H1 (cell line): ENCODE results near the gene SH3RF3. TPM values are rescaled to one million over a fixed set of nuclear protein-coding genes. Genes with fewer than 3 reads are reported as not detected.
A peak's percentile ranks its signal among the peaks of the same experiment; 100 is the strongest.

Experiments
- CTCF ChIA-PET: fragments of 300-600 bp; sonication (Branson Sonifier 250); formaldehyde crosslinking; loops from one replicate; lab custom pipeline; 2021; ENCODE audit not compliant: partially characterized antibody; lab: Charles Lee
- POLR2A ChIA-PET: fragments of 300-600 bp; sonication (Branson Sonifier 250); formaldehyde crosslinking; loops from one replicate; lab custom pipeline; 2021; ENCODE audit warnings: inconsistent platforms; ENCODE audit not compliant: partially characterized antibody; lab: Charles Lee
- DNase-seq, 2 experiments: peaks; one replicate each; pipeline versions ENCODE4 v3.0.0 to v3.0.0-alpha.2; 2010 to 2022; ENCODE audit warnings: low spot score in 2 of 2, low read depth in 1 of 2, mixed read lengths in 1 of 2
- FAIRE-seq: peaks from 2 replicates; lab custom pipeline; 2011; peaks lifted over from hg19 to GRCh38; lab: Jason Lieb, UNC
- H2AFZ ChIP-seq: 2 replicates; pipeline ENCODE4 v1.8.1; 2012; ENCODE audit warnings: low read length, inconsistent platforms
- H2AK5ac ChIP-seq: 2 replicates; pipeline ENCODE4 v1.6.1; 2013; ENCODE audit warnings: low read depth, low read length
- H2BK120ac ChIP-seq: replicated peaks from 2 replicates; pipeline ENCODE3; 2013; ENCODE audit warnings: low read depth, low read length, inconsistent platforms
- H2BK12ac ChIP-seq: 2 replicates; pipeline ENCODE4 v1.6.1; 2013; ENCODE audit warnings: low read depth, low read length
- H2BK15ac ChIP-seq: 2 replicates; pipeline ENCODE4 v1.6.1; 2013; ENCODE audit warnings: low read length
- H2BK20ac ChIP-seq: 2 replicates; pipeline ENCODE4 v1.6.1; 2013; ENCODE audit warnings: low read length
- H2BK5ac ChIP-seq: 2 replicates; pipeline ENCODE4 v1.6.1; 2013; ENCODE audit warnings: low read depth, low read length
- H3K14ac ChIP-seq: 2 replicates; pipeline ENCODE4 v1.6.1; 2013; ENCODE audit warnings: inconsistent platforms; ENCODE audit not compliant: insufficient read length
- H3K18ac ChIP-seq: 2 replicates; pipeline ENCODE4 v1.6.1; 2013; ENCODE audit warnings: low read length; ENCODE audit errors: extremely low read depth
- H3K23ac ChIP-seq: 2 replicates; pipeline ENCODE4 v1.6.1; 2013; ENCODE audit warnings: inconsistent platforms; ENCODE audit not compliant: insufficient read length
- H3K23me2 ChIP-seq: 2 replicates; pipeline ENCODE4 v1.6.1; 2013; ENCODE audit warnings: low read depth, low read length
- H3K27ac ChIP-seq: 2 replicates; pipeline ENCODE4 v1.6.1; 2011; ENCODE audit warnings: low read depth, low read length, inconsistent platforms
- H3K27me3 ChIP-seq, 4 experiments: replicated peaks in 1 of 4; 1 replicate in 1 of 4; 2 replicates in 3 of 4; pipeline versions ENCODE4 v1.6.1 to v1.8.1; 2011 to 2013; ENCODE audit warnings: low read length in 3 of 4, mild to moderate bottlenecking in 3 of 4, inconsistent platforms in 2 of 4, mixed read lengths in 2 of 4, moderate library complexity in 1 of 4; ENCODE audit not compliant: control insufficient read depth in 3 of 4, insufficient read depth in 3 of 4; ENCODE audit errors: extremely low read depth in 1 of 4
- H3K36me3 ChIP-seq, 4 experiments: 2 replicates each; pipeline versions ENCODE4 v1.6.1 to v1.8.1; 2011 to 2013; ENCODE audit warnings: mild to moderate bottlenecking in 4 of 4, low read length in 3 of 4, moderate library complexity in 2 of 4, control low read depth in 1 of 4, inconsistent platforms in 1 of 4; ENCODE audit not compliant: insufficient read depth in 4 of 4, control insufficient read depth in 2 of 4
- H3K4ac ChIP-seq: replicated peaks from 2 replicates; pipeline ENCODE3; 2013; ENCODE audit warnings: low read length, low read depth, mixed read lengths, inconsistent platforms; ENCODE audit not compliant: insufficient read length
- H3K4me1 ChIP-seq, 4 experiments: replicated peaks in 1 of 4; 1 replicate in 1 of 4; 2 replicates in 3 of 4; pipeline versions ENCODE4 v1.6.1 to v1.8.1; 2011 to 2013; ENCODE audit warnings: low read length in 3 of 4, inconsistent platforms in 2 of 4, mixed read lengths in 1 of 4; ENCODE audit not compliant: insufficient read depth in 4 of 4, control insufficient read depth in 3 of 4
- H3K4me2 ChIP-seq, 2 experiments: 2 replicates each; pipeline versions ENCODE4 v1.6.1 to v1.8.1; 2011 to 2013; ENCODE audit warnings: low read depth in 2 of 2, low read length in 2 of 2, control low read depth in 1 of 2, inconsistent platforms in 1 of 2, mild to moderate bottlenecking in 1 of 2; ENCODE audit not compliant: insufficient read depth in 1 of 2
- H3K4me3 ChIP-seq, 4 experiments: fragments of 200-600, 300-600 bp in 1 of 4; sonication (generic), shearing (Covaris generic), sonication (Bioruptor Twin) in 1 of 4; 2 replicates each; pipeline versions ENCODE4 v1.5.1 to v1.8.1; 2011 to 2016; ENCODE audit warnings: low read length in 4 of 4, low read depth in 3 of 4, control low read depth in 2 of 4, inconsistent platforms in 2 of 4, mild to moderate bottlenecking in 2 of 4, mixed read lengths in 1 of 4, moderate library complexity in 1 of 4; ENCODE audit not compliant: insufficient read depth in 2 of 4; ENCODE audit errors: extremely low read depth in 1 of 4
- H3K56ac ChIP-seq: replicated peaks from 2 replicates; pipeline ENCODE3; 2013; ENCODE audit warnings: low read depth, mild to moderate bottlenecking, mixed read lengths, low read length, inconsistent platforms; ENCODE audit not compliant: insufficient read length
- H3K79me1 ChIP-seq: 2 replicates; pipeline ENCODE4 v1.6.1; 2013; ENCODE audit warnings: low read depth, low read length, control low read depth
- H3K79me2 ChIP-seq, 2 experiments: 2 replicates each; pipeline versions ENCODE4 v1.6.1 to v1.8.1; 2012 to 2013; ENCODE audit warnings: low read length in 2 of 2, mild to moderate bottlenecking in 2 of 2, inconsistent platforms in 1 of 2; ENCODE audit not compliant: insufficient read depth in 2 of 2, control insufficient read depth in 1 of 2
- H3K9ac ChIP-seq, 4 experiments: replicated peaks in 1 of 4; 1 replicate in 1 of 4; 2 replicates in 3 of 4; pipeline versions ENCODE4 v1.6.1 to v1.8.1; 2011 to 2013; ENCODE audit warnings: low read depth in 3 of 4, low read length in 3 of 4, control low read depth in 2 of 4, mild to moderate bottlenecking in 2 of 4, moderate library complexity in 2 of 4, inconsistent platforms in 1 of 4; ENCODE audit errors: extremely low read depth in 1 of 4
- H3K9me3 ChIP-seq, 2 experiments: 2 replicates each; pipeline versions ENCODE4 v1.6.1 to v1.8.1; 2012 to 2013; ENCODE audit warnings: mild to moderate bottlenecking in 2 of 2, moderate library complexity in 2 of 2, control low read depth in 1 of 2, inconsistent platforms in 1 of 2, low read depth in 1 of 2, low read length in 1 of 2, mixed read lengths in 1 of 2; ENCODE audit not compliant: insufficient read depth in 2 of 2
- H4K20me1 ChIP-seq, 2 experiments: replicated peaks in 1 of 2; 2 replicates each; pipeline versions ENCODE3 to v1.8.1; 2011 to 2013; ENCODE audit warnings: inconsistent platforms in 2 of 2, low read length in 2 of 2, mild to moderate bottlenecking in 1 of 2; ENCODE audit not compliant: insufficient read depth in 2 of 2, control insufficient read depth in 1 of 2
- H4K5ac ChIP-seq: 2 replicates; pipeline ENCODE4 v1.6.1; 2013; ENCODE audit warnings: low read length, low read depth, mixed read lengths, inconsistent platforms; ENCODE audit not compliant: insufficient read length
- H4K8ac ChIP-seq: 2 replicates; pipeline ENCODE4 v1.8.0; 2013; ENCODE audit warnings: mild to moderate bottlenecking, moderate library complexity, low read length, inconsistent platforms; ENCODE audit not compliant: insufficient read depth; ENCODE audit errors: extremely low read depth
- H4K91ac ChIP-seq: replicated peaks from 2 replicates; pipeline ENCODE3; 2013; ENCODE audit warnings: low read length, mixed read lengths, inconsistent platforms; ENCODE audit not compliant: insufficient read length
- BCL11A ChIP-seq, 2 experiments: IDR thresholded peaks; one replicate each; pipeline ENCODE4 v1.6.1; 2011; ENCODE audit warnings: low read depth in 2 of 2, low read length in 2 of 2, mild to moderate bottlenecking in 2 of 2
- EP300 ChIP-seq, 2 experiments: IDR thresholded peaks; 1 replicate in 1 of 2; 2 replicates in 1 of 2; pipeline ENCODE4 v1.6.1; 2011 to 2012; ENCODE audit warnings: low read depth in 2 of 2, low read length in 2 of 2, mild to moderate bottlenecking in 2 of 2, borderline replicate concordance in 1 of 2, inconsistent platforms in 1 of 2, moderate library complexity in 1 of 2
- GTF2F1 ChIP-seq: IDR thresholded peaks from 2 replicates; pipeline ENCODE4 v1.6.1; 2012; ENCODE audit warnings: low read depth, low read length, improper control_type of control experiment, borderline replicate concordance
- HDAC6 ChIP-seq: IDR thresholded peaks from one replicate; pipeline ENCODE4 v1.7.1; 2012; ENCODE audit warnings: low read depth, mild to moderate bottlenecking, inconsistent platforms, low read length, moderate library complexity
- KDM1A ChIP-seq: fragments of 200-600, 300-600 bp; sonication (generic); IDR thresholded peaks from 2 replicates; pipeline ENCODE4 v1.7.1; 2016; ENCODE audit warnings: mild to moderate bottlenecking, low read length, borderline replicate concordance
- RFX5 ChIP-seq: IDR thresholded peaks from 2 replicates; pipeline ENCODE4 v1.6.1; 2011; ENCODE audit warnings: low read depth, low read length, improper control_type of control experiment, borderline replicate concordance
- SAP30 ChIP-seq: fragments of 300-600 bp; sonication (generic); IDR thresholded peaks from 2 replicates; pipeline ENCODE4 v1.7.1; 2012; ENCODE audit warnings: low read length, moderate library complexity, mild to moderate bottlenecking, inconsistent platforms; ENCODE audit not compliant: insufficient read depth, insufficient replicate concordance
- SP4 ChIP-seq: IDR thresholded peaks from 2 replicates; pipeline ENCODE4 v1.6.1; 2012; ENCODE audit warnings: low read length, inconsistent platforms
- TEAD4 ChIP-seq: IDR thresholded peaks from 2 replicates; pipeline ENCODE4 v1.6.1; 2012; ENCODE audit warnings: low read depth, low read length, inconsistent platforms, mixed read lengths
- WGBS, 2 experiments: shearing (Covaris generic) in 1 of 2; methylation state at CpG; one replicate each; pipeline versions ENCODE4 v1.1.6 to v1.1.7; 2013 to 2015; ENCODE audit warnings: low lambda C conversion rate in 2 of 2, mixed read lengths in 2 of 2, inconsistent platforms in 1 of 2, low coverage in 1 of 2, missing lambda C conversion rate in 1 of 2; ENCODE audit not compliant: insufficient replicate concordance in 2 of 2, insufficient coverage in 1 of 2, insufficient read length in 1 of 2; ENCODE audit errors: extremely low coverage in 1 of 2, missing lambda C conversion rate in 1 of 2; 5-methylcytosine and 5-hydroxymethylcytosine counted together
- polyA plus RNA-seq, 7 experiments: library from polyadenylated mRNA; depleted of rRNA in 3 of 7; stranded (reverse) in 5 of 7; unstranded in 2 of 7; fragments of >200 nt in 5 of 7; fragments of 200-250 nt in 2 of 7; gene quantifications; 1 replicate in 5 of 7; 2 replicates in 1 of 7; 4 replicates in 1 of 7; pipeline versions ENCODE4 v1.2.1 to v1.2.3, GENCODE V29; 2011 to 2013; ENCODE audit warnings: missing spikeins in 2 of 7, mixed read lengths in 2 of 7
- total RNA-seq: library from RNA; stranded (reverse); fragmentation: NEBNext Ultra II Directional; extraction: Animal tissue kit (Norgen Biotek cat#: 25700); gene quantifications from 2 replicates; pipeline ENCODE4 v1.2.1, GENCODE V29; 2021

SH3RF3 gene
- total and polyA plus RNA-seq, 2 of the 8 experiments (the other 6 are each of a cell fraction or from before 2014, with no cell fraction given): 0.11 to 0.65 TPM

- H3K56ac ChIP-seq: no peak overlapping the region
- POLR2A ChIA-PET: no interaction called here
Observed at GRCh38 chr2:109242210-109242653, 113.2 kb downstream of the SH3RF3 start.

More at GRCh38 chr2:109242210-109242653, 113.2 kb downstream of the SH3RF3 start:
- no peak for FAIRE-seq
- CTCF ChIA-PET: interaction anchor here (3.9 to 4.2 kb wide), 2 partner anchors 18 kb away, joined by 11 to 15 read pairs; no protein-coding TSS in a partner anchor
- no peaks in the 10 kb centered on the region for H3K36me3 ChIP-seq
- H2AFZ ChIP-seq: no peak overlapping the region
- H3K14ac ChIP-seq: no peak overlapping the region
- no peak overlapping the region for H3K27ac ChIP-seq
- peak overlapping the region; percentile 38; the same call in 1 of the 2 replicates for H4K8ac ChIP-seq
- H3K79me1 ChIP-seq: no peaks in the 10 kb centered on the region
- TF ChIP-seq RFX5 (no peak), HDAC6 (no peak), TEAD4 (no peak), SP4 (no peak), EP300 (IDR thresholded peaks at IDR 0.05; ENCODE audit: borderline replicate concordance in 1 of 2, low read depth in 2 of 2, low read length in 2 of 2) (no peak), SAP30 (no peak), KDM1A (no peak), BCL11A (IDR thresholded peaks at IDR 0.05; ENCODE audit: low read depth in 2 of 2, low read length in 2 of 2) (no peak), GTF2F1 (no peak)
- no peak overlapping the region for H4K5ac ChIP-seq
- no peak overlapping the region for H2BK120ac ChIP-seq
- no peak overlapping the region for H3K4me2 ChIP-seq
- no peak overlapping the region for H3K4me3 ChIP-seq
- H4K91ac ChIP-seq: no peak overlapping the region
- WGBS, 2 experiments: 91% methylated on average over 7 of the region's 7 CpGs; no CpG with 5 or more reads in 1 of the 2 experiments
- no peaks in the 10 kb centered on the region for H3K79me2 ChIP-seq
- H3K4ac ChIP-seq: no peak overlapping the region
- no peak for DNase-seq
- no peak overlapping the region for H2BK12ac ChIP-seq
- H3K9me3 ChIP-seq: no peaks in the 10 kb centered on the region
- no peak overlapping the region for H2BK5ac ChIP-seq
- H3K18ac ChIP-seq: no peak overlapping the region
- no peak overlapping the region for H3K23ac ChIP-seq
- no peak overlapping the region for H2BK20ac ChIP-seq
- H3K9ac ChIP-seq: no peak overlapping the region
- H3K27me3 ChIP-seq: no peaks in the 10 kb centered on the region; a peak in 1 of 7 replicates
- no peaks in the 10 kb centered on the region; a peak in 1 of 7 replicates for H3K4me1 ChIP-seq
- no peak overlapping the region for H2BK15ac ChIP-seq
- no peaks in the 10 kb centered on the region for H3K23me2 ChIP-seq
- H2AK5ac ChIP-seq: no peak overlapping the region
- H4K20me1 ChIP-seq: no peaks in the 10 kb centered on the region
